HEK293 (cell line): Measurements from ENCODE around the gene CCDC8.

Experiments
- CTCF ChIP-seq: fragments of 450-650 bp; formaldehyde crosslinking; IDR thresholded peaks from 2 replicates; pipeline ENCODE4 v1.5.1; 2016; ENCODE audit warnings: missing biosample characterization, missing genetic modification characterization
- PBX3 ChIP-seq: sonication (generic); formaldehyde crosslinking; IDR thresholded peaks from 2 replicates; pipeline ENCODE4 v1.8.1; 2022; ENCODE audit warnings: mild to moderate bottlenecking, moderate library complexity, missing genetic modification reagents
- PRDM2 ChIP-seq: fragments of 450-650 bp; formaldehyde crosslinking; IDR thresholded peaks from 2 replicates; pipeline ENCODE4 v1.5.1; 2016; ENCODE audit warnings: missing biosample characterization, missing genetic modification characterization, borderline replicate concordance
- ZNF394 ChIP-seq: fragments of 450-650 bp; formaldehyde crosslinking; IDR thresholded peaks from 2 replicates; pipeline ENCODE4 v1.5.1; 2016; ENCODE audit warnings: missing biosample characterization, missing genetic modification characterization, mild to moderate bottlenecking, moderate library complexity, borderline replicate concordance

- TF ChIP-seq PRDM2 (no peak), ZNF394 (no peak), CTCF (tag by site-specific recombination) (no peak), PBX3 (CRISPR knock-in tag) (no peak)
Measured at GRCh38 chr19:46461537-46461936, 48.2 kb upstream of the CCDC8 start.
